Colon (tissue), 2 donors: ENCODE data around the gene EFCC1.

Source experiments
- FAIRE-seq: peaks from 2 replicates; lab custom pipeline; 2012; peaks lifted over from hg19 to GRCh38; lab: Jason Lieb, UNC
- donor health status: control.
- donor health status: control.

Gene EFCC1

DNA sequence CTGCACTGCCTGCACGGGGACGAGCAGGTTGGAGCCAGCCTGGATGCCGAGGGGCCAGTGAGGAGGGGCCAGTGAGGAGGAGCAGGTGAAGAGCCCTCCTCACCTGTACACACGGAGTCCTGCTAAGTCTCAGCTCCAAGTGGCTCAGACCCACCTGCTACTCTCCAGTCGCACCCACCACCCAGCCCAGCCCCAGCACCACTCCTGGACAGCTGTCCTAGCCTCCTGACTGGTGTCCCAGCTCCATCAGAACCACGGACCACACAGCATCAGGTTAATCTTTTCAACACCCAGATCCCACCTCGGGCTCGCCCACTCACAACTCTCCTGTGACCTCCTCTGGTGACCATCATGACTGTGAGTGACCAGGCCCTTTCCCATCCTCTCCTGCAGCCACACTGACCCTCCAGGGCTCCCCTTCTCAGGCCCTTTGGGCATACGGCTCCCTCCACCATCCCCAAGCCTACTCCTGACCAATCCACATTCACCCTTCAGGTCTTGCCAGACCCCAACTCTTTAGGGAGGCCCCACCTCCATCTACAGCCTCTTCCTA is 13.8 kb downstream of the EFCC1 start:
- FAIRE-seq: no peak

DNA sequence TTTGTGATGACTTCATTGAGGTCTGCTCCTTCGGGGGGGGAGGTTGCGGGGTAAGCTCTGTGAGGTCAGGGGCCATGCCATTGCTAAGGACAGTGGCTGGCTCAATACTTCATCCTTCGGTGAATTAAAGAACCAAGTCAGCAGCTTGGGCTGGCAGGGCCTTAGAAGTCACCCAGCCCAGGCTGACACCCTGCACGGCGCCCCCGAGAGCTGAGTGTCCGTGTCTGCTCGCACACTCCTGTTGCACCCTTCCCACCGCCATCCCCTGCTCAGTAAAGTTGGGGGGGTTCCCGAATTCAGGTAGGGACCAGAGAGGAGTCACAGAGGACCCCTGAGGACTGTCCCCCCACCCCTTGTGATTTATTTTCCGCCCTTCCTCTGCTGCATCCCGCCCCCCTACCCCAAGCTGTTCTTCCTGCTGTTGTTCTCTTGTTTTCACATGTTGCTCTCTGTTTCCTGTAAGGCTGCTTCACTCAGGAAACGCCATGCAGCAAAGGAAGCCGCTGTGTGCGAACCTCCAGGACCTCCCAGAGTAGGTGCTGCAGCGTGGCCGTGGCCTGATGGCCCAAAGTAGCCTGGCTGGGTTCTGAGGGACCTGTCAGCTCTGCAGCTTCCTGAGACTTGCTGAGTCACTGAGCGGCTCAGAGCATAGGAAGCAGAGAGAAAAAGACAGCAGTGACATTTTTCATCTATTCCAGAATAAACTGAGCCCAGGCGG is 14.4 kb downstream of the EFCC1 start:
- FAIRE-seq: no peak

DNA sequence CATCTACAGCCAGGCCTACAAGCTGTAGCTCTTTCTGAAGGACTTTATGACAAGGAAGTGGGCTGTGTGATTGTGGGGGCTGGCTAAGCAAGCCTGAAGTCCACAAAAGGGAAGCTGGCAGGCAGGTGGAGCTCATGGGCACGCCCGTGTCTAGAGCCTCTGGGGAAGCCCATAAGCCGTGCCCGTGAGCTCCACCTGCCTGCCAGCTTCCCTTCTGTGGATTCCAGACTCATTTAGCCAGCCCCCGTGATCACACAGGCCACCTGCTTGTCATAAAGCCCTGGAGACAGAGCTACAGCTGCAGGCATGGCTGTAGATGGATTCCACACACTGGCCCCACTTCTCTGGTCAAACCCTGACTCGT is 15.2 kb downstream of the EFCC1 start:
- no peak for FAIRE-seq

DNA sequence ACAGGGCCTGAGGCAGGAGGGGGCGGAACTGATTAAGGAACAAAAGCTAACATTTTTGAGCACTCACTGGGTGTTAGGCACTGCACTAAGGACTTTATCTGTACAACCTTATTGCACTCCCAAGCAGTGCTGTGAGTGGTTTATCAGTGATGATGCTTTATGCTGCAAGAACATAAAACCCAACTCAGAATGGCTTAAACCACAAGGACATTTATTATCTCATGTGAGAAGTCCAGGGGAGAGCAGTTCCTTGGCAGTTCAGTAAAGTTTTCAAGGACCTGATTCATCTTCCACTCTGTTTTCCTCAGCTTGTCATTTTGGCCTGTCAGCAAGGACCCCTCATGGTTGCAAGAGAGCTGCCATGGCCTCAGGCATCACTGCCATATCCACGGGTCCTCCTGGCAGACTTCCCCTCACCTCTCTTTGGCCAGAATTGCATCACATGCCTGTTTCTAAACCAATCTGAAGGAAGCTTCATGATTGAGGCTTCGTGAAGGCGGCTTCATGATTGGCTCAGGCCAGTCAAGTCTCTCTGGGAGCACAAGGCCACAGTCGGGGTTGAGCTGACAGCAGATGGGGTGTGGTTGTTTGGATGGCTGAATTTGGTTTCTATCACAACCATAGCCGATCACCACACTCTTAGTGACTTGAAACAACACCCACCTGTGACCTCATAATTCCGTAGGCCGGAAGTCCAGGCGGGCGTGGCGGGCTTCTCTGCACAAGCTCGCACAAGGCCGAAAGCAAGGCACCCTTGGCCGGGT is 15.8 kb downstream of the EFCC1 start:
- FAIRE-seq: no peak

DNA sequence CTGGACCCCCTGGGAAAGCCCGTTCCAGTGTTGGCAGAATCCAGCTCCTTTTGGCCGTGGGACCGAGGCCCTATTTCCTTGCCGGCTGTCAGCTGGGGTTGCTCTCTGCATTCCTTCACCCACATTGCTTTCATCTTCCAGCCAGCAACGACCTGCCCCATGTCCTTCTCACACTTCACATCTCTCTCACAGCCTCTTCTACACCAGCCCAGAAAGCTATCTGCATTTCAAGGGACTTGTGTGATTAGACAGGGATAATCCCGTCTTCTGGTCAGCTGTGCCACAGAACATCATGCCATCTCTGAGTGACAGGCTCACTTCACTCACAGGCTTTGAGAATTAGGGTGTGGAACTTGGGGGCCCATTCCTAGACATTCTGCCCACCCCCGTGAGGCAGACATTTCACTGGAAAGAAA is 16.4 kb downstream of the EFCC1 start:
- FAIRE-seq: no peak

DNA sequence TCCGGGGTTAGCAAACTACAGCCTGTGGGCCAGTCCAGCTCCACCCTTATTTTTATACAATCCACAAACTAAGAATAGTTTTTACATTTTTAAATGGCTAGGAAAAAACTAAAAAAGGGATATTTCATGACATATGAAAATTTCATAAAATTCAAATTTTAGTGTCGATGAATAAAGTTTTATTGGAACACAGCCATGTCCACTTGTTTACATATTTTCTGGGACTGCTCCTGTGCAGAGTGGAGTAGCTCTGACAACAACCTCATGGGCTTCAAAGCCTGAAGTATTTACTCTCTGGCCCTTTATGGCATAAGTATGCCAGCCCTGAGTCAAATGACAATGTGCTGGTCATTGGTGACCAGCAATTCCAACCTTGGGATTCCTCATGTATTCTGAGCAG is 17.2 kb downstream of the EFCC1 start:
- FAIRE-seq: no peak

DNA sequence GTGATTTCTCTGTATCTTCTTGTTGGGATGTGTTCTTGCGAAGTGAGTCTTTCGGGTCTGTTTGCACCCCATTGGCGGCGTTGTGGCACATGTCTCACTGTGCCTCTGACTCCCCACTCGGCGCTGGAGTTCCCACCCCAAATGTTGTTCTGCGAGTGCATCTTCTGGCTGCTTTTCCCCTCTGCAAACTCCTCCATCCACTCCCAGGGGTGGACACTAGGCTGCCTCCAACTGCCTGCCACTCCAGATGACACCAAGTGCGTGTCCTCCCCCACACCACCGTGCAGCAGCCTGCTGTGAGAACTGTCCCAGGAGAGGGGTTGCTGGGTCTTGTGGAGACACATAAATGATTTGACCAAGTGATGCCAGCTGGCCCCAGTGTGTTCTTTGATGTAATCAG is 17.6 kb downstream of the EFCC1 start:
- FAIRE-seq: no peak

DNA sequence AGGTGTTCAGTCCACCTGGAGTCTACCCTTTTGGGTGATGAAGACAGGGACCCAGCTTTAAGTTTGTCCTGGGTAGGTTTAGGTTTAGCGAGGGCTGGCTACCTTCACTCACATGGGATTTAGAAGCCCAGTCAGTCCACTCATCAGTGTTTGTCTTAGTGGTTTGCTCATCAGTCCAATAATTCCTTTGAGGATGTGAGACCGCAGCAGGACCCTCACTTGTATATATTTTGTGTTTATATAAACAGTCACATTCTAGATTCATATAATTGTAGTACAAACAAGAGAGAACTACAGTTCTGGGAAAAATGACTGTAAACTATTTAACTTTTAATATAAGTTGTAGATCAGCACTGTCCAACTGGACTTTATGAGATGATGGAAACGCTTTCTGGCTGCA is 18.2 kb downstream of the EFCC1 start:
- no peak for FAIRE-seq

DNA sequence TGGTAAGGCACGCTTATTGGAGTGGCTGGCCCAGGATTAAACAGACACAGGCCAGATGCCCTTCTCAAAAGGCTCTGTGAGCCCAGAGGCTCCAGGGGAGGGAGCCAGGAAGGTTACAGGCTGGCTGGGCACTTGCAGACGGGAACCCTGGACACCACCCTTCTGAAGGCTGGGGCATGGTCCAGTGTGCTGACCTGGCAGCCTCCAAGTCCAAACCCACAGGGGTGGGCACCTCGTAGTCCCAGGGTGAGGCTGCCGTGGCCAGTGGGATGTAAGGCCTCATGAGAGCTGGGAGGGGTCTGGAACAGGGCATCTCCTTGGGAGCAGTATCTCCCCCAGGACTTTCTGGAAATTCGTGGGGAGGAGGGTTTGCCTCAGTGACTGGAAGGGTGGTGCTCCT is 19.6 kb downstream of the EFCC1 start:
- no peak for FAIRE-seq

DNA sequence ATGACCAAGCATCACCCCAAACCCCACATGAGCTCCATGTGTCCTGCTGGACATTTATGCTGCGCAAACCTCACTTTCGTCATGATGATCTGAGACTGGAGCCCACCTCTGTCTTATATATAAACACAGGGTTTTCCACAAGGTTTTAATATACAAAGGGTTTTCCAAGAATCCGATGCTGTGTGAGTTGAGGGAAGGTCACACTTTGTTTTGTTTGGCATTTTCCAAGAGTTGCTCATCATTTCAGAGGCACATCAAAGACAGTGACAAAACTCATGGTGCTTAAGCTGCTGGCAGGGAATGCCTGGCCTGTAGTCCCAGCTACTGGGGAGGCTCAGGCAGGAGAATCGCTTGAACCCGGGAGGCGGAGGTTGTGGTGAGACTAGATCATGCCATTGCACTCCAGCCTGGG is 20.0 kb downstream of the EFCC1 start:
- no peak for FAIRE-seq

DNA sequence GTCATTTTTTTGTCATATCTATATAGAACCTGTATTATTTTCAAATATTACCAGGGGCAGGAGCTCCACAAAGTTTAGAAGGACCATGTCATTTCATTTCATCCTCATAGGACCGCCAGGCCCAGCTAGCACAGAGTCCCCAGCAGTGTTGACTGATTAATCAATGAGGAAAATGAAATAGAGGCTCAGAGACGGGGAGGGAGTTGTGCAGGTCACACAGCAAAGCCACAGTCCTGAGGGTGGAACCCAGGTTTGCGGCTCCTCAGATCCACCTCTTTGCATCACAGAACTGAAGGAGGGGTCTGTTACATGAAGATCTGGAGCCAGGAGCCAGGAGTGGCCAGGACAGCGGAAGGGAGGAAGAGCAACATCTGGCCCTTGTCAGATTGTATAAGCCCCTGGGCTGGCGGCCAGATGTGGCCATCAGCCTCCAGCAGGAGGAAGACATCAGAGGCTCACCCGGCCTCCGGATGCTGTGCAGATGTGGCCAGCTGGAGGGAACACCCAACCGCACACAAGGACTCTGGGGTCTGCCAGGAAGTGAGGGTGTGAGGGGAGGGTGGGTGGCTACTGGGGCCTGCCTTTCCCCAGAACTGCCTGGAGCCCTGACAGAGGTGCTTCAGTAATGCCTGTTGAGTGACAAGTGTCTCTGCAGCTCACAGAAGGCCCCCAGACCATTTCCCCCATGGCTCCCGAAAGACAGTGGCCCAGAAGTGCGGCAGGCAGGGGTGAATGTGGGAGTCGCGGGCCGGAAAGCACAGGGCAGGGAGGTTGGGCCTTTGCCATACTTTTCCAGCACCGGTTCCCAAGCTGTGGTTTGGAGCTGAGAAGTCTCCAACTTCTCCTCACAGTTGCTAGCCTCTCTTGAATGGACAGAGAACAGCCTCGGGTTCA is 21.3 kb downstream of the EFCC1 start:
- no peak for FAIRE-seq

DNA sequence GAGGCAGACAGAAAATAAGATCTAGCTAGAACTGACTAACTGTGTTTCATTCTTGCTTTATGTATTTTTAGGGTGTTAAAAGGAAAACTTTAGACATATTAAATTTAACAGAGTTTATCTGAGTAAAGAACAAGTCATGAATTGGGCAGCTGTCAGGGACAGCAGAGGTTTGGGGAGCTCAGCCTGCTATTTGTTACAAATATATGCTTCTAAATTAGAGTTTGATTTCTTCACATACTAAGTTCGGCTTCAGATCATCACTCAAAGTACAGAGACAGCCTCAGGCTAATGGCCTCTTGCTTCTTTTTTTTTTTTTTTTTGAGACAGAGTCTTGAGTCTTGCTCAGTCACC is 21.9 kb downstream of the EFCC1 start:
- no peak for FAIRE-seq

DNA sequence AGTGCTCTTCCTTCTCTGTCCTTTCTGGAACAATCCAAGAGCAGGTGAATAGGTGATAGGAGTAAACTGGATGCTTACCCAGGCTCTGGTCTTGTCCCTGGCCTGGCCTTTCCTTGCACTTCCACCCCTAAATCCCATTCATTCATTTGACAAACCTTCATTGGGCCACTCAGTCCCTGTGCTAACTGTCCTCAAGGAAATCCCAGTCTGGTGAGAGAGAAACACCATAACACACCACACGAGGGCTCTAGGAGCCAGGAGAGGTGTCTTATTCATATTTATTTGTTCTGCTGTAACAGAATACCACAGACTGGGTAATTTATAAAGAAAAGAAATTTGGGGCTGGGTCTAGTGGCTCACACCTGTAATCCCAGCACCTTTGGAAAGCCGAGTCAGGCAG is 22.8 kb downstream of the EFCC1 start:
- no peak for FAIRE-seq

DNA sequence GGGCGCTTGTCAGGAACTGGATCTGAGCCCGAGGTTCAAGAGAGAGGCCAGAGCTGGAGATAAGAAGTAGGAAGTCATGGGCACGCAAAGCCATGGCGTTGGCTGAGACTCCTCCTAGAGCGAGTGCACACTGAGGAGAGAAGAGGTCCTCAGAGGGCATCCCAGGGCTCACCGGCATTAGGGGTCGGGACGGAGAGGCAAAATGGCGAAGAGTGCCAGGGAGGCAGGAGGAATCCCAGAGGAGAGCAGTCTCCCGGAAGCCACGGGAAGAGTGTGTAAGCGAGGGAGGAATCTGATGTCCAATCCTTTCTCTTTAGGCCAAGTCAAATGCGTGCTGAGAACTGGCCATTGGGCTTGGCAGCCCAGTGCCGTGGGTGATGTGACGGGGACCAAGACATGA is 24.0 kb downstream of the EFCC1 start:
- no peak for FAIRE-seq

DNA sequence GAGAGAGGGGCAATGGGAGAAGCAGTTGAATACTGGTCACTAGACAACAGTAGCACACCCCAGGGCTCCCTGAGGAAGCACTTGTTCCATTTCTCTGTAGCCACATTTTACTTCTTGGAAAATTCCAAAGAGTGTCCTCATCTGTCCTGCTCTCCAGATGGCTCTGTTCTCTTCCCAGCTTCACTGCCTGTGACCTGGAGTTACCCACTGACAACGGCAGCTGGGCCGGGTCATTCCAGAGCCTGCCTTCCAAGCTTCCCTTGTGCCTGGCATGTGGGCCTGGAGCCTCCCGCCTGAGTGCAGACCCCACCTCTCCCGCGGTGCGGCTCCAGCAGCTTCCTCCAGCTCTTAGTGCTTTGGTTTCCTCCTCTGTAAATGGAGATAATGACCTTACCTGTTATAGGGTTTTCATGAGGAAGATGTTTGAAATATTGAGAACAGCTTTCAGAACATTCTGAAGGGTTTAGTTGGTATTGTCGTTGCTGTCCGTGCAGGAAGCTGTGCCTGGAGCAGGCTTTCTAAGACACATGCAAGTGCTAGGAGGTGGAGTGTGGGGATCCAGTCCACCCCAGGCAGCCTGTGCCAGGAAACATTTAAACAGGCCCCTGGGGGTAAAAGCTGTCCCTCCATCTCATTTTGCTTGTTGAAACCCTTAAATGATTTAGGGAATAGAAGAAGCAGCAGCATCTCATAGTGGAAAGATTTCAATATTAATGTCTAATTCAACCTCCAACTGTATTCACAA is 24.8 kb downstream of the EFCC1 start:
- FAIRE-seq: no peak

DNA sequence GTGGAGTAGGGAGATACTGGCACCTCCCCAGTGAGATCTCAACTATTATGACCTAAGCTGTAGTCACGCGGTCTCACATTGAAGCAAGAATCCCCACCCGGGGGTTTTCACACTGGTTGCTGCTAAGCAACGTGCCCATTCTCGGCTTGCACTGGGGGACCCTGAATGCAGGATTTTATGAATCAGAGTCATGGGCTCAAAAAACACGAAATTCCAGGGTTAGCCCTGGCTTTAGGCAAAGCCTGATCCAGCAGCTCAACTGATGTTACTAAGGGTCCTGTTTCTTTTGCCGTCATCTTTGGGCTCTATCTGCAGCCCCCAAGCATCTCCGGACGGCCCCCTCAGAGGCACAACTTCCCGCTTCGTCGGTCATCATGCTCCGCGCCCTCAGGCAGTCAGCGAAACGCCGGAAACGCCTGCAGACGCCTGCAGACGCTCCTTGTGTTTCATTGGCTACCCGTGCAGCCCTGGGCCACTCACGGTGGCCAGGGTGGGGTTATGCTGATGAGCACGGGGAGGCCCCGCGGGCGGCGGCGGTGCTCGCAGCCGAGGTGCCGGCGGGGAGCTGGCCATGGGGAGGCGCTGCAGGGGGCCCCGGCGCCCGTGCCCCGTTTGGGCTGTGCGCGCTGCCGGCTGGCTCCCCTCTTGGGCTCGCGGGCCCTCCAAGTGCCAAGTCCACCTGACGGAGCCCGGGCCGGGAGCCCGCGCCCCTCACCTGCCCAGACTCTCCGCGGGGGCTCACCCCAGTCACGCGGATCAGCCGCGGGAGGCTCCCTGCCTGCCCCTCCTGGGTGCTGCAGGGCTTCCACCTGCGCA is 25.8 kb downstream of the EFCC1 start:
- no peak for FAIRE-seq

DNA sequence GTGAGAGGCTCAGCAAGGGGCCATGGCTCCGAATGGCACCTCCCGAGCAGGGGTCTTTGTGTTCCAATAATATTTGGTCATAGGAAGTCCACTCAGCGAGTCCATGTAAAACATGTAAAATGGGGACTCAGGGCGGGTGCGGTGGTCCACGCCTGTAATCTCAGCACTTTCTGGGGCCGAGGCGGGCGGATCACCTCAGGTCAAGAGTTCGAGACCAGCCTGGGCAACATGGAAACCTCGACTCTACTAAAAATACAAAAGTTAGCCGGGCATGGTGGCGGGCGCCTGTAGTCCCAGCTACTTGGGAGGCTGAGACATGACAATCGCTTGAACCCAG is 26.4 kb downstream of the EFCC1 start:
- FAIRE-seq: no peak

DNA sequence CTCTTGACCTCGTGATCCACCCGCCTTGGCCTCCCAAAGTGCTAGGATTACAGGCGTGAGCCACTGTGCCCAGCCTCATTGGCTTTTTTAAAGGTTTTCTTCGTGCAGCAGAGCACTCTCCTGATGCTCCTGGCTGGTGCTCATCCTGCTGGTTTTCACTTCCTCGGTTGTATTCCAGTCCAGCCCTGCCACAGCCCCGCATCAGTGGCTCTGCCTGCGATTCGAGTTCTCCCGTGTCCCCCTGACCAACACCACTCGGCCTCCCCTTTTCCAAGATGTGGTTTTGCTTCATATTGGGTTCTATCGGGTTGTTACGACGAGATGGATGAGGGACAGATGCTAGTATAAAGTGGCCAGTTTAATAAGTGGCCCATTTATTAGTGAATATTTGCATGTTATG is 27.8 kb downstream of the EFCC1 start:
- no peak for FAIRE-seq

DNA sequence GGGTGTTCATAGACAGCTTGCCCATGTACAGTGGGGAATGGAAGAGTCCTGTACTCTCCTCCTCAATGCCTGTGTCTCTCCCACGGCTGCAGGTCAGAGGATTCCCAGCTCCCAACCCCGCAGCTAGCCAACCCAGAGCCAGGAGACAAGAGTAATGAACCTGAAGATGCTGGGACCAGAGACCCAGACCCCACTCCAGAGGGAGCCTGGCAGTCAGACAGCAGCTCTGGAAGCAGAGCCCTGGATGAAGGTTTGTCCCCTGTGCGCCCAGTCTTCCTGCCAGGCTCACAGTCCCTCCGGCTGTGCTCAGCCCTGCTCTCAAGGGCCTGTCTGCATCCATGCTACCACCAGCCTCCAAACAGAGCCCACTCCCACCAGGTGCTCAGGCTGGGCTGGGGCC is 29.5 kb downstream of the EFCC1 start:
- FAIRE-seq: no peak

DNA sequence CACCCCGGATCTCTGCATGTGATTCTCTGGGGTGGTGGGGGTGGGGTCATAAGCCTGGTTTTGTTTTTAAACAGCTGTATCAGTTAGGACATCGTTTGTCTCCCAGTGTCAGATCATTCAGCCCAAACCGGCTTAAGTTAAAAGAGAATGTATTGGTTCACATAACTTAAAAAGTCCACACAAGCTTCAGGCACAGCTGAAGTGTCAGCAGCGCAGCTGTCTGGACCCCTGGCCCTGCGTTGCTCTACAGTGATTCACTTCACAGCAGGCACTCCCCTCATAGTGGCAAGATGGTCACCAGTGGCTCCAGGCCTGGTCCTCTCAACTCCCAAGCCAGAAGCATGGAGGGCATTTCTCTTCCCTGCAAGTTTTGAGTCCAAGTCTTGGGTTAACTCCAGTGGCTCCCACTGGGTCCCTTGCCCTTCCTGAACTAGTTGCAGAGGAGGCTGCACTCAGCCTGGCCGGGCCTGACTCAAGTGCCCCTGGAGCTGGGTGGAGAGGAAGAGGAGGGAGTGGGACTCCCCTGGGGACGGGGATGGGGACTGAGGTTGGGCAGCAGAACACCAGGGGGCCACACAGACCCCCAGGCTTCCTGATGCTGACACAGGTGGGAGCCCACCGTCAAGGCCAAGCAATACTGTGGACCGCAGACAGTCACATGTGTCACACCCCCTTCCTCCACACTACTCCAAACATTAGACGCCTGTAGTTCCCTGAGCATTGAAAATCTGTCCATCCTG is 30.5 kb downstream of the EFCC1 start:
- no peak for FAIRE-seq

DNA sequence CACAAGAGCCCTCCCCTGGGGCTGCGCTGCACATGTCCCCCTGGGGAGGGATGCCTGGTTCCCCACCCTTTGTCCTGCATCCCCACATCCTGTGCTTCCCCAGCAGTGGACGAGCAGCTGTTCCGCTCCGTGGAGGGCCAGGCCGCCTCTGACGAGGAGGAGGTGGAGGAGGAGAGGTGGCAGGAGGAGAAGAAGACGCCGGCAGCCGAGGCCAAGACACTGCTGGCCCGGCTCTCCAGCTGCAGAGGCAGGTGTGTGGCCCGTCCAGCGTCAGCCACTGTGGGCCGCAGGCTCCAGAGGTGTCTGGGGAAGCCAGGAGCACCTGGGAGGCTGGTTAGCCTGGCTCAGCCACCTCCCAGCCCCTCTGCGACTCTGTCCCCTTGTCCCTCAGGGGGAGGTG is 31.6 kb downstream of the EFCC1 start:
- FAIRE-seq: no peak
